ENCODE data around the gene RNF40.

DNA sequence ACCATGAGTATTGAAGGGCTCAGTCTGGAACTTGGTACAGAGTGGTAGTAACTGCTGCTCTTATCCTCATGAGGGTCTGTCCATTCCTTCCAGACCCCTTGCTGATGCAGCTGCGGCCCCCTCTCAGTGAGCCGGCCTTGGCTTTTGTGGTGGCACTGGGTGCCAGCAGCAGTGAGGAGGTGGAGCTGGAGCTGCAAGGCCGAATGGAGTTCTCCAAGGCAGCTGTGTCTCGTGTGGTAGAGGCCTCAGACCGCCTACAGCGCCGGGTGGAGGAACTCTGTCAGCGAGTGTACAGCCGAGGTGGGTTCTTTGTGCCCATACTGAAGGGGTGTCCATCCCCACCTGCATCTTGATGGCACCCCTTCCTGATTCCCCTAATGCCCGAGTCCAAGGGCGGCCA, 2.0 kb downstream of the RNF40 start:
- TF ChIP-seq EZH2phosphoT487 (IDR thresholded peaks at IDR 0.05; ENCODE audit: low read length) (no peak), CTCF (IDR thresholded peaks at IDR 0.05; ENCODE audit: low read length) (no peak)

Measured in MM.1S (cell line).